Keratinocyte (primary cell): ENCODE data around the gene ANKRD10. TPM values are rescaled to one million over a fixed set of nuclear protein-coding genes. Genes with fewer than 3 reads are reported as not detected.

ENCODE experiments used
- DNase-seq: peaks from one replicate; pipeline ENCODE4 v3.0.0-alpha.2; 2011; ENCODE audit warnings: low read depth, missing footprints, low spot score
- FAIRE-seq: peaks from 2 replicates; lab custom pipeline; 2011; peaks lifted over from hg19 to GRCh38; lab: Jason Lieb, UNC
- H2AFZ ChIP-seq: 2 replicates; pipeline ENCODE4 v1.6.0; 2012; ENCODE audit warnings: low read length, control low read depth, inconsistent platforms; ENCODE audit not compliant: control insufficient read depth
- H3K27ac ChIP-seq: 2 replicates; pipeline ENCODE4 v1.5.1; 2011; ENCODE audit warnings: low read length; ENCODE audit not compliant: control insufficient read depth, insufficient read depth
- H3K27me3 ChIP-seq: 3 replicates; pipeline ENCODE4 v1.6.0; 2011; ENCODE audit warnings: low read length; ENCODE audit not compliant: control insufficient read depth, insufficient read depth; ENCODE audit errors: extremely low read depth
- H3K36me3 ChIP-seq, 2 experiments: 2 replicates in 1 of 2; 3 replicates in 1 of 2; pipeline ENCODE4 v1.5.1; 2011; ENCODE audit warnings: low read length in 2 of 2, mild to moderate bottlenecking in 1 of 2; ENCODE audit not compliant: control insufficient read depth in 2 of 2, insufficient read depth in 2 of 2; ENCODE audit errors: extremely low read depth in 1 of 2
- H3K4me1 ChIP-seq: 3 replicates; pipeline ENCODE4 v1.5.1; 2011; ENCODE audit warnings: low read length; ENCODE audit not compliant: control insufficient read depth, insufficient read depth; ENCODE audit errors: extremely low read depth
- H3K4me2 ChIP-seq: 3 replicates; pipeline ENCODE4 v1.6.0; 2011; ENCODE audit warnings: low read depth, low read length; ENCODE audit not compliant: control insufficient read depth, insufficient read depth; ENCODE audit errors: extremely low read depth
- H3K4me3 ChIP-seq, 3 experiments: fragments of 200-600 bp in 1 of 3; sonication (generic) in 1 of 3; 2 replicates in 2 of 3; 3 replicates in 1 of 3; pipeline ENCODE4 v1.5.1; 2011 to 2016; ENCODE audit warnings: low read length in 3 of 3, mild to moderate bottlenecking in 3 of 3, control low read depth in 2 of 3, inconsistent platforms in 1 of 3, low read depth in 1 of 3, mixed read lengths in 1 of 3, mixed run types in 1 of 3, moderate library complexity in 1 of 3; ENCODE audit not compliant: control insufficient read depth in 2 of 3, insufficient read depth in 2 of 3; ENCODE audit errors: extremely low read depth in 1 of 3
- H3K79me2 ChIP-seq: 2 replicates; pipeline ENCODE4 v1.6.0; 2012; ENCODE audit warnings: low read length; ENCODE audit not compliant: control insufficient read depth, insufficient read depth
- H3K9ac ChIP-seq: 3 replicates; pipeline ENCODE4 v1.6.0; 2011; ENCODE audit warnings: low read length; ENCODE audit not compliant: control insufficient read depth, insufficient read depth; ENCODE audit errors: extremely low read depth
- H3K9me1 ChIP-seq: 3 replicates; pipeline ENCODE4 v1.6.0; 2011; ENCODE audit warnings: low read length; ENCODE audit not compliant: control insufficient read depth, insufficient read depth; ENCODE audit errors: extremely low read depth
- H3K9me3 ChIP-seq: 2 replicates; pipeline ENCODE4 v1.5.1; 2012; ENCODE audit warnings: low read depth, low read length; ENCODE audit not compliant: control insufficient read depth
- H4K20me1 ChIP-seq: 3 replicates; pipeline ENCODE4 v1.6.0; 2011; ENCODE audit warnings: low read length; ENCODE audit not compliant: control insufficient read depth, insufficient read depth; ENCODE audit errors: extremely low read depth
- EZH2 ChIP-seq: IDR thresholded peaks from one replicate; pipeline ENCODE4 v1.6.1; 2012; ENCODE audit warnings: inconsistent platforms, mild to moderate bottlenecking, low read length, moderate library complexity
- dilution Hi-C: fragments of 300-500 bp; cut with MboI; formaldehyde crosslinking; loops from one replicate; pipeline ENCODE4 v1.7.0; 2020; ENCODE audit warnings: low sequenced_read_pairs; ENCODE audit not compliant: extremely low pct_ligation_motif_present
- polyA plus RNA-seq, 5 experiments: library from polyadenylated mRNA; depleted of rRNA in 3 of 5; stranded (reverse) in 3 of 5; stranded (forward) in 1 of 5; unstranded in 1 of 5; fragments of >200 nt; gene quantifications; 1 replicate in 1 of 5; 2 replicates in 3 of 5; 3 replicates in 1 of 5; pipeline versions ENCODE4 v1.2.1 to v1.2.3, GENCODE V29; 2011 to 2012; ENCODE audit warnings: missing spikeins in 2 of 5, low read depth in 1 of 5, low replicate concordance in 1 of 5
- TF ChIP-seq, protein P1 (sequence below), 3 experiments: IDR thresholded peaks in 1 of 3; conservative IDR thresholded peaks in 1 of 3; optimal IDR thresholded peaks in 1 of 3; 2 replicates in 2 of 3; 3 replicates in 1 of 3; pipeline versions ENCODE3 to v1.5.1; 2011; ENCODE audit warnings: low read length in 3 of 3, mild to moderate bottlenecking in 3 of 3, moderate library complexity in 2 of 3, control low read depth in 1 of 3, inconsistent platforms in 1 of 3; ENCODE audit not compliant: insufficient read depth in 2 of 3; ENCODE audit errors: extremely low read depth in 1 of 3

Gene ANKRD10
- polyA plus RNA-seq, 1 donor (not counting 4 experiments of a cell fraction or from before 2014, with no cell fraction given): 58.1 TPM

DNA sequence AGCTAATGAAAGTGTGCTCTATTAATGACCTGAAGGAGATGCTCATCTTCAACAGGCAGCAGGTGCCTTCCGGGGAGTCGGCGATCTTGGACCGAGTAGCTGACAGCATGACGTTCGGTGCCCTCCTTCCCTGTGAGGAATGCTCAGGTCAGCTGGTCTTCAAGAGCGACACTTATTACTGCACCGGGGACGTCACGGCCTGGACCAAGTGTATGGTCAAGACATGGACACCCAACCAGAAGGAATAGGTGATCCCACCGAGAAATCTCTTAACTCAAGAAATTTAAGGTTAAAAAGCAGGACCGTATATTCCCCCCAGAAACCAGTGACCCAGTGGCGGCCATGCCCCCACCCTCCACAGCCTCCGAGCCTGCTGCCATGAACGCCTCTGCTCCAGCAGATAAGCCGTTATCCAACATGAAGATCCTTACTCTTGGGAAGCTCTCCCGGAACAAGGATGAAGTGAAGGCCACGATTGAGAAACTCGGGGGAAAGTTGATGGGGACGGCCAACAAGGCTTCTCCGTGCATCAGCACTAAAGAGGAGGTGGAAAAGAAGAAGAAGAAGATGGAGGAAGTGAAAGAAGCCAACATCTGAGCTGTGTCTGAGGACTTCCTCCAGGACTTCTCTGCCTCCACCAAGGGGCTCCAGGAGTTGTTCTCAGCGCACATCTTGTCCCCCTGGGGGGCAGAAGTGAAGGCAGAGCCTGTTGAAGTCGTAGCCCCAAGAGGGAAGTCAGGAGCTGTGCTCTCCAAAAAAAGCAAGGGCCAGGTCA lies 22.8 kb upstream of the ANKRD10 start:
- H3K27me3 ChIP-seq: no peaks in the 10 kb centered on the region
- DNase-seq (no peak), FAIRE-seq (no peak)
- H3K4me2 ChIP-seq: no peak overlapping the region
- no peak overlapping the region for H3K27ac ChIP-seq
- H2AFZ ChIP-seq: no peak overlapping the region
- H3K9ac ChIP-seq: no peak overlapping the region
- H3K36me3 ChIP-seq: no peaks in the 10 kb centered on the region
- H4K20me1 ChIP-seq: no peaks in the 10 kb centered on the region
- dilution Hi-C loops: no loop called here
- H3K9me1 ChIP-seq: no peaks in the 10 kb centered on the region
- no peaks in the 10 kb centered on the region for H3K4me1 ChIP-seq
- no peaks in the 10 kb centered on the region for H3K79me2 ChIP-seq
- no peak overlapping the region for H3K4me3 ChIP-seq
- TF ChIP-seq EZH2: no peak
- TF ChIP-seq, protein P1, sequence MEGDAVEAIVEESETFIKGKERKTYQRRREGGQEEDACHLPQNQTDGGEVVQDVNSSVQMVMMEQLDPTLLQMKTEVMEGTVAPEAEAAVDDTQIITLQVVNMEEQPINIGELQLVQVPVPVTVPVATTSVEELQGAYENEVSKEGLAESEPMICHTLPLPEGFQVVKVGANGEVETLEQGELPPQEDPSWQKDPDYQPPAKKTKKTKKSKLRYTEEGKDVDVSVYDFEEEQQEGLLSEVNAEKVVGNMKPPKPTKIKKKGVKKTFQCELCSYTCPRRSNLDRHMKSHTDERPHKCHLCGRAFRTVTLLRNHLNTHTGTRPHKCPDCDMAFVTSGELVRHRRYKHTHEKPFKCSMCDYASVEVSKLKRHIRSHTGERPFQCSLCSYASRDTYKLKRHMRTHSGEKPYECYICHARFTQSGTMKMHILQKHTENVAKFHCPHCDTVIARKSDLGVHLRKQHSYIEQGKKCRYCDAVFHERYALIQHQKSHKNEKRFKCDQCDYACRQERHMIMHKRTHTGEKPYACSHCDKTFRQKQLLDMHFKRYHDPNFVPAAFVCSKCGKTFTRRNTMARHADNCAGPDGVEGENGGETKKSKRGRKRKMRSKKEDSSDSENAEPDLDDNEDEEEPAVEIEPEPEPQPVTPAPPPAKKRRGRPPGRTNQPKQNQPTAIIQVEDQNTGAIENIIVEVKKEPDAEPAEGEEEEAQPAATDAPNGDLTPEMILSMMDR (optimal IDR thresholded peaks at IDR 0.05 in 1 of 3, IDR thresholded peaks at IDR 0.05 in 1 of 3, conservative IDR thresholded peaks at IDR 0.05 in 1 of 3; ENCODE audit: extremely low read depth in 1 of 3, insufficient read depth in 2 of 3, low read length in 3 of 3): no peak
- peaks cover 6% of the 10 kb centered on the region for H3K9me3 ChIP-seq

DNA sequence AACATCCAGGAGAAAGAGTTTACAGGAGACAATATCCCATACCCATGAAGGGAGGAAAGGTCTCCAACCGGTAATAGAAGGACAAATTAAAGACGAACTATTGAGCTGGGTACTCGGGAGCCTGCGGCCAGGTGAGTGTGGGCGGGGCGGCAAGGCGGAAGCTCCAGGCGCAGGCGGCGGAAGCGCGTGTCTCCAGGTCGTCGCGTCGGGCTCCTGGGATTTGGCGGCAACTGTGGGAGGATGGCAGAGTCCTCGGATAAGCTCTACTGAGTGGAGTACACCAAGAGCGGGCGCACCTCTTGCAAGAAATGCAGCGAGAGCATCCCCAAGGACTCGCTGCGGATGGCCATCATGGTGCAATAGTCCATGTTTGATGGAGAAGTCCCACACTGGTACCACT lies 21.6 kb upstream of the ANKRD10 start:
- Histone ChIP-seq H3K79me2 (no peaks in the 10 kb centered on the region), H3K27me3 (no peaks in the 10 kb centered on the region), H3K9me3 (peaks cover 6% of the 10 kb centered on the region), H2AFZ (no peak overlapping the region), H4K20me1 (no peaks in the 10 kb centered on the region), H3K4me3 (no peak overlapping the region), H3K36me3 (no peaks in the 10 kb centered on the region), H3K9ac (no peak overlapping the region), H3K27ac (no peak overlapping the region), H3K9me1 (no peaks in the 10 kb centered on the region), H3K4me2 (no peak overlapping the region), H3K4me1 (no peaks in the 10 kb centered on the region)
- TF ChIP-seq, protein P1 (optimal IDR thresholded peaks at IDR 0.05 in 1 of 3, IDR thresholded peaks at IDR 0.05 in 1 of 3, conservative IDR thresholded peaks at IDR 0.05 in 1 of 3; ENCODE audit: extremely low read depth in 1 of 3, insufficient read depth in 2 of 3, low read length in 3 of 3): no peak
- TF ChIP-seq EZH2: no peak
- DNase-seq (no peak), FAIRE-seq (no peak)
- dilution Hi-C loops: no loop called here
